Fibroblast of skin of right biceps (primary cell): ENCODE data around the gene UBE4A.

Experiments used
- DNase-seq: peaks from one replicate; pipeline ENCODE4 v3.0.0-alpha.2; 2013

Gene UBE4A

GRCh38 chr11:118341815-118342489, 17.4 kb upstream of the UBE4A start:
- DNase-seq = no peak

GRCh38 chr11:118342503-118343161, 16.8 kb upstream of the UBE4A start, which contains the start of gene CD3D:
TSS of gene CD3D (minus strand) at chr11:118342705. CDS start at chr11:118342607, 98 bp downstream.
- no peak for DNase-seq

GRCh38 chr11:118343248-118343647, 16.2 kb upstream of the UBE4A start:
- DNase-seq = no peak

- DNase-seq = no peak
These were observed 15.4 kb upstream of the UBE4A start, which contains the start of gene CD3G for GRCh38 chr11:118343981-118344515. TSS of gene CD3G (plus strand) at chr11:118344344. CDS start at chr11:118344424, 80 bp downstream.

GRCh38 chr11:118349475-118349874, 9.9 kb upstream of the UBE4A start:
- DNase-seq = no peak

- DNase-seq = peak; percentile 18
These were observed 6.2 kb upstream of the UBE4A start for GRCh38 chr11:118353084-118353710.

GRCh38 chr11:118358071-118358470, 1.3 kb upstream of the UBE4A start:
- no peak for DNase-seq

- DNase-seq = no peak
These were observed 5.7 kb downstream of the UBE4A start for GRCh38 chr11:118364956-118365615.

GRCh38 chr11:118366287-118366686, 6.9 kb downstream of the UBE4A start:
- no peak for DNase-seq

GRCh38 chr11:118370774-118371173, 11.4 kb downstream of the UBE4A start:
- DNase-seq = no peak

GRCh38 chr11:118373263-118373662, 13.9 kb downstream of the UBE4A start:
- DNase-seq = no peak

GRCh38 chr11:118373871-118374270, 14.5 kb downstream of the UBE4A start:
- no peak for DNase-seq

- DNase-seq = no peak
These were observed 15.3 kb downstream of the UBE4A start for GRCh38 chr11:118374729-118375128.

- no peak for DNase-seq
These were observed 16.6 kb downstream of the UBE4A start for GRCh38 chr11:118375978-118376377.

- DNase-seq = no peak
These were observed 20.1 kb downstream of the UBE4A start for GRCh38 chr11:118379497-118379896.

GRCh38 chr11:118380571-118380970, 21.2 kb downstream of the UBE4A start:
- DNase-seq = no peak

GRCh38 chr11:118382954-118383353, 23.6 kb downstream of the UBE4A start:
- no peak for DNase-seq

- DNase-seq = no peak
These were observed 24.3 kb downstream of the UBE4A start for GRCh38 chr11:118383657-118384056.

GRCh38 chr11:118396097-118396501, 36.7 kb downstream of the UBE4A start:
- DNase-seq = no peak

GRCh38 chr11:118397448-118397847, 38.0 kb downstream of the UBE4A start:
- no peak for DNase-seq

GRCh38 chr11:118398791-118399559, 39.6 kb downstream of the UBE4A start:
- no peak for DNase-seq

GRCh38 chr11:118401151-118401879, 41.9 kb downstream of the UBE4A start, which contains the start of gene ATP5MG:
TSS of gene ATP5MG (plus strand) at chr11:118401606. CDS start at chr11:118401666, 60 bp downstream.
- DNase-seq = peak; percentile 86
